GM19395 (cell line): ENCODE measurements around the gene SLC24A3.

Source experiments
- ATAC-seq: cut with Tn5 transposase; IDR thresholded peaks from one replicate; pipeline ENCODE4 v1.9.1; 2021; ENCODE audit warnings: mild to moderate bottlenecking, moderate library complexity; ENCODE audit not compliant: unreplicated experiment

SLC24A3 gene

GRCh38 chr20:19527509-19527908 lies 315.1 kb downstream of the SLC24A3 start:
- ATAC-seq = no peak

DNA sequence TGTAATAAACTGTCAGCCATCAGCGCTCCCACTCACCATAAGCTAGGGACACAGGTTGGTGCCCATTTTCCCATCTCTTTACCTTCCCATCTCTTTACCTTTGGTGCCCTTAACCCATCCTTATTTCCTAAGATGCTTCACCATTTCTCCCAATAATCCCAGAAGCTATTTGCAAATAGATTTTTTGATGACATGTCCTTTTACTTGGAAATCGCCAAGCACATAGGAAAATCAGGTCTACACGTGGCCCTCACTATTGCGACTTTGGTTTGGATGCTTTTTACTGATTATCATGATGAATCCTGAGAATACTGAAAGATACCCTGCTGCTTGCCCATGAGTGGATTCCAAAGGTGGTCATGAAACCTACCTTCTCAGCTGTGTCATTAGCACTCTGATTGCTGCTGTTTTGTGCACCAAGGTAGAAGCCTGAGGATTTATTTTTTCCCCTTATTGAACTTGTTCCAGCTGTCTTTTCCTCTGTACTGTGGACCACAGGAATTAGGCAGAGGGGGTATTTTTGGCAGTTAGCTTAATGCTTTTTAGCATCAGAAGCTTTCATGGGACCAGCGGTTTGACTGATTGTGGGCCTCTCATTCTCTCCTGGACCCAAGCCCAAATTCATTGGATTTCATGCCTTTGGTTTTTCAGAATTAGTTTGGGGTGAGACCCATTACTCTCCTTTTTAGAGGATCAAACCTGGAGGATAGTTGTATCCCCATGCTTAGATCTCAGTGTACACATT lies 316.0 kb downstream of the SLC24A3 start:
- no peak for ATAC-seq

- no peak for ATAC-seq
These were observed 317.6 kb downstream of the SLC24A3 start for GRCh38 chr20:19530006-19530405.

- no peak for ATAC-seq
These were observed 319.0 kb downstream of the SLC24A3 start for GRCh38 chr20:19531446-19531845.

DNA sequence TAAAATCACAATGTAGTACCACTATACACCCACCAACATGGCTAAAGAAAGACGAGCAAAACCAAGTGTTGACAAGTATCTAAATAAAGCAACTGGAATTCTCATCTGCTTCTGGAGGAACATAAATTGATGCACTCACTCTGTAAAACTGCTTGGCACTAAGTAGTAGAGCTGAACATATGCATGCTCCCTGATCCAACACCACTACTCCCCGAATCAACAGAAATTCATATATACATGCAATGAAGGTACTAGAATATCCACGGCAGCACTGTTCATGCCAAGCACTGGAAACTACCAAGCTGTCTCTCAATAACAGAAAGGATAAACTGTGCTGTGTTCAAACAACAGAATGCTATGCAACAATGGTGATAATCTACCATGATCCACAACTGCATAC lies 326.1 kb downstream of the SLC24A3 start:
- ATAC-seq = no peak

DNA sequence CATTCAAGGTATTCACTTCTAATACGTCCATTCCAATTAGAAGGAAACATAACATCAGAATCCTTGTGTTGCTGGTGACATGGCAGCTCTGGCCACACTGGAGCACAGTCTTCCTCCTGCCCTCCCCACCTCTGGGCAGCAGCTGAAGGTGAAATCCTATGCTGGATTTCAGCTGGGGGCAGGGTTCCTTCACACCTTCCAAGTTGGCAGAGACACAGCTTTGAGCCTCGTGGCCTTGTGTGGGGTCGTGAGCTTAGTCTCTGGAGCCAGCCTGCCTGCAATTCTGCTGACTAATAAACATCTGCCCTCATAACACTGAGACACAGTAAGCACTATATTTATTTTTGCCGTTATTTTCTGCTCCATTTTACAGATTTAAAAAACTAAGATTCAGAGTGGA lies 326.7 kb downstream of the SLC24A3 start:
- ATAC-seq = no peak

DNA sequence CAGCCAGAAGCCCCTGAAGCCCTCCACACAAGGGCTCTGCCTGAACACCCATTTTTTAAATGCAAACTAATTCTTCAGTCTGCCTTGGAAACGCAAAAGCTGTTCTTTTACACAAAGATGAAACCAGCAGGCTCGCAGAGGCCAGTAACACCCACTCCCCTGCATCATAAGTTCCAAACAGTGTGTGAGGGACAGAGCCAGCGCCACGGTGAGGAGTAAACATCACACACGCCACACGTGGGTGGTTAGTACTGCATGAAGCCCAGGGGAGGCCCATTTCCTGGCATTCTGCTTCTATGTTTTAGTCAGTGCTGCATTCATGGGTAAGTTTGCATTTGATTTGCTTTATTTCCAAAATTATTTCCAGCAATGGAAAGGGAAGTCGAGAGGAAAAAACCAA lies 327.9 kb downstream of the SLC24A3 start:
- ATAC-seq = no peak

- ATAC-seq = no peak
These were observed 330.7 kb downstream of the SLC24A3 start for GRCh38 chr20:19543101-19543500.

- ATAC-seq = no peak
These were observed 332.2 kb downstream of the SLC24A3 start for GRCh38 chr20:19544684-19545083.

DNA sequence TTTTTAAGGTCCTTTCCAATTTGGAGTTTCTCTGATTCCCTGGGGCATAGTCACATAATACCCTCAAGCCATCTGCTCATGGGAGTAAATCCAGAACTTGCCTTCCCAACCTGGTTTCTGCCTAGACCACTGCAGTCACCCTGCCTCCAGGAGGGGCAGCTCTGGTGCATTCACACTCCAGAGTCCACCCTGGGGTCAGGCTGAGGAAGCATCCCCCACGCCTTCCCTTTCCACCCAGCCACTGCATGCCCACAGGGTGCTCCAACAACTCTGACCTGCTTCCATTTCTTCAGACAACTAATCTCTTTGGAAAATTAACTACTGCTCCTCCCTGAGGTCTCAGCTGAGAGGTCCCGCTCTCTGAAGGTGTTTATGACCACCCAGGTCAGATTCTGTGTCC lies 334.2 kb downstream of the SLC24A3 start:
- no peak for ATAC-seq

GRCh38 chr20:19547547-19547946 lies 335.1 kb downstream of the SLC24A3 start:
- ATAC-seq = no peak

DNA sequence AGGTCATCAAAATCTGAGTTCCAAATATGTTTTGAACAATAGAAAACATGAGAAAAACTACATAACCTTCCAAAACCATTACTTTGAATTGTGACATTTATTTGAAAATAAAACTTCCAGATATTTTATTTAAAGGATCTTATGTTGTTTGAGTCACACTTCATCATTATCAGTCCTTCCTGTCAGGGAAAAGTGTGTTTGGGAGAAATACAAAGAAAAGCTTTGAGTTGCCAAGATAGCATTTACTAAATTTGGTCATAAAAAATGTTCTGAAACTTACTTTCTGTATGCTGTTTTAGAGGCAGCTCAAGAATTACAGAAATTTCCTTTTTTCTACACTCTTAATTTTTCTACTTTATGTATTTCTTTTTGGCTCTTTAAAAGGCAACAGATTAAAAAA lies 337.5 kb downstream of the SLC24A3 start:
- ATAC-seq = no peak

DNA sequence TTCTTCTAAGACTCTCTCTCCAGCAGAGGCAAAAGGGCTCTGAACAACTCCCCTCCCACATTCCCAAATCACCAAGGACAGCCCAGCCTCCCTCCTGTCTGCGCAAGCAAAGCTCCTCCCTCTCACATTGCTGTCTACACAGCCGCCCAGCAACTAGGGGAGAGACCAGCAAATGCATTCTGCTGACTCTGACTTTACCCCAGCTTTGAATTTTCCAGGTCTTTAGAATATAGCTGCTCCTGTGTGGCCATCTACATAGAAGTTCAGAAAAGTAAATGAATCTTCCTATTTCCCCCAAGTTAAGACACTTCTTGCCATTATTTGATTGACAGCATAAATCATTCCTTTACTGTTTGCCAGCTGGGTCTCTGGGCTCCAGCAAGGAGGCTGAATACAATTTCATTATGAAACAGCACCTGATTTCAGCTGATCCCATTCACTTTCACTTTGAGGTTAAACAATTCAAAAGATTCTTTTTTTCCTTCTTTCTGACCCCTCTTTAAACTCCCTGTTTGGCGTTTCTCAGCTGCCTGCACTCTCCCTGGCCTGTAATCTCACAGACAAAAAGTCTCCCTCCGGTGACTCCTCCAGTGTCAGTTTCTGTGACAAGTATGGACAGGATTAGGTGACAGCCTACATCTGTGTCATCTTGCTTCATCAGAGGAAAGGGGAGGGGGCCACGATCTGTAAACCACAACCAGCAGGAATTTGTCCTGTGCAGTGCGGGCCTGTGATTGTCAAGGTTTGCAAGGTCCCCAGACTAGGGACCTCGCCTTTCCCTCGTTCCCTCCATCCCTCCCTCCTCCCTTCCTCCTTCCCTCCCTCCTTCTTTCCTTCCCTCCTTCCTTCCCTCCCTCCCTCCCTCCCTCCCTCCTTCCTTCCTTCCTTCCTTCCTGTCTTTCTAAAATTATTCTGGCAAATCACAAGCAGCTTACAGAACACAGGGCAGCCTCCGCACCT lies 340.1 kb downstream of the SLC24A3 start:
- no peak for ATAC-seq

DNA sequence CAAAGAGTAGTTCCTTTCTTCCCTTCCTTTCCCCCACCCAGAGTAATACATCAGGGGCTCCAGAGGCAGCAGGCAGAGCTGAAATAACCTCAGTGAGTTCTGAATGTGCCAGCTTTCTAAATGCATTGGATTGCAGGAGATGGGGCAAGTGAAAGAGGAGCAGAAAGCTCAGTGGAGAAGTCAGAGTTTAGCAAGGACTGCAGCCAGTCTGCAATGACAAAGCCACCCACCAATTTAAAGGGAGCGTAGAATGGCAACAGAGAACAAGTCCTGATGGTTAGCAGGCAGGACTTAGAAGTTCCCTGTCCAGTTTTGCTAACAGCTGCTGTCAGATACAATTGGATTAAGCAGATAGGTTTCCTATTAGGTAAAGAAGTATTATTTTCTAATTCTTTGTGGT lies 342.2 kb downstream of the SLC24A3 start:
- no peak for ATAC-seq

DNA sequence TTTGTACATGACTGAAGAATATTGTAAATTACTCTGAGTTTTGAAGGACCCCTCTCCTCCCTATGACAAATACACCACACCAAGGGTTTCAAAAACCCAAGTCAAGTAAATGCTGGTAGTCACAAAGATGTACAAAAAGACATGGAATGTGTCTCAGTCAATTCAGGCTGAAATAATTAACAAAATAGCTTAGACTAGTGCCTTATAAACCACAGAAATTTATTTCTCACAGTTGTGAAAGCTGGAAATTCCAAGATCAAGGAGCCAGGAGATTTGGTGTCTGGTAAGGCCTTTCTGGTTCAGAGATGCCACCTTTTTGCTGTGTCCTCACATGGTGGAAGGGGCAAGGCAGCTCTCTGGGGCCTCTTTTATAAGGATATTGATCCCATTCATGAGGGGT lies 343.3 kb downstream of the SLC24A3 start:
- ATAC-seq = no peak

GRCh38 chr20:19557291-19557690 lies 344.8 kb downstream of the SLC24A3 start:
- no peak for ATAC-seq

DNA sequence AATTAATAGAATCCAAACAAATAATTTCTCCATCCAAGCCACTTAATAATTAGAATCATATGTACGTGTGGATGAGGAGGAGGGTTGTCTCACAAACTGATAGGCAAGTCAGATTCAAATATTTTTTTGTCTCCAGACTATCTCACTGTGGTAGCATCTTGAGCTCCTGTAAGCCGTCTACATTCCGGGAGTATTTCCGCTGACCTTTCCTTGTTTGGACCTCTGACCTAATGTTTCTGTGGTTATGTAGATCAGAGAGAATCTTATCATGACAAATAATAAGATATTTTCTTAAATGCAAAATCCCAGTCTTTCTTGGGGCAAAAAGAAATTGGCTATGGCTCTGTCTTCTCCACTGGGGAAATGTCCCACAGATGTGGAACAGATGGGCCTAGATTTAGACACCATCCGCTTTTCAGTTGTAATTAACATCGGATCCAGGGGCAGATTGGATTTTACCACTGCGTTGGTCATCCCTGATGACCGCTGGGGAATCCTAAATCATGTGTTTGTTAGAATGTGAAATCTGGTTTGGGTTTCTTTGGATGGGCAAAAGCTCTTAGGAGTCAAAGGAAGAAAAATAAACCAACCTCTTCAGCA lies 348.5 kb downstream of the SLC24A3 start:
- ATAC-seq = no peak

DNA sequence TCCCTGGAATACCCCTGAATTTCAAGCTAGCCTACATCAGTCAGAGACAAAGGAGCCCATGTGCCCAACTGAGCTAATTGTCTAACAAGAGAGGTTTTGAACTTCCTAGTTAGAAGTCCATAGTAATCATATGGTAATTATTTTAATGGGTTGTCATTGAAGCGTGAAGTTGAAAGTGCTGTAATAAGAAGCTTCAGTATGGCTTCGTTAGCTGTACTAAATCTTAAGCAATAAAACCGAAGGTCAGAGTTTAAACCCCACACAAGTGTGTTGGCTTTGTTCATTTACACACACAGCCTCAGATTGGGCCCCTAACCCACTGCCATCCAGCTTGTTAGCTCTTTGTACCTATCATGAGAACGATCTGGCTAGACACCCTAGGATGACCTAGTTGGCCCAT lies 350.0 kb downstream of the SLC24A3 start:
- no peak for ATAC-seq

GRCh38 chr20:19564261-19564660 lies 351.8 kb downstream of the SLC24A3 start:
- no peak for ATAC-seq

DNA sequence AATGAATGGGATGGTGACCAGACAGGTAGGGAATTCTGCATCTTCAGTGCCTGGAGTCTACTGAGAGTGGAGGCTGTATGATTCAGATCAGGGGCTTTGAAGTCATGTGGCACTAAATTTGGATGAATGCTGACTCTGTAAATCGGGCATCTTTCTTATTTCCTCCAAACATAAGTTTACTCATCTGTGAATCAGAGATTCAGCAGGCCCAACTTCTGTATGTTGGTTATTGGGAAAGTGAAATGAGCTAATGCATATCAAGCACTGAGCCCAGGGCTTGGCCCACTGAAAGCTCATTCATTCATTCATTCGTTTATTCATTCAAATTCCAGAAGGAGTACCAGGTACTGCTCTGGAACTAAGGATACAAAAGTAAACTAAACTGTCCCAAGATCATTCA lies 353.3 kb downstream of the SLC24A3 start:
- no peak for ATAC-seq

DNA sequence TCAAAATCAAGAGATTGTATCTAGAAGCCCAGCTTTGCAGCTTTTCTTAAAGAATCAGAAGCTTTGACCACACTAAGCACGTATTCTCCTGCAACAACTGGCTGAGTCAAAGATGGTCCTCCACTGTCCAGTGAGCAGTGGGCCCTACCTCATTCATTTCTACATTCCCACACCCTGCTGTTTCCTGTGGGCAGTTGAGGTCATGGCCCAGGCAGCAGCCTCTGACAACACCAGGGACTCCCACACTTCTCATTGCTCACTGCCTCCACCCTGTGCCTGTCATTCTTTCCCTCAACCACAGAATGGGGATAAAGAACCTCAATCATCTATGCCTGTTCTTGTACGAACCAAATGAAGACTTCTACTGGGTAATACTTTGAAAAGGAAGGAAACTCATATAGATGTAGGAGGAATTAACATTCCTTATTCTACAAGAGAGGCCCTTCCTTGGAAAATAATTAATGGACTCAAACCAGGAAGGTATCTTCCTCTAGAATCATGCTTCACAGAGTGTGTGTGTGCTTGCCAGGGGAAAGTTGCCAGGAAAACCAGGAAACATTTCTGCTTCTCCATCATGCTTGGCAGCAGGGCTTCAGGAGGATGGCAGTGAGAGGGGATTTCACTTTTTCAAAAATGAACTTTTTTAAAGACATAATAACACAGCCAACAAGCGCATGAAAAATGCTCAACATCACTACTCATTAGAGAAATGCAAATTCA lies 353.9 kb downstream of the SLC24A3 start:
- ATAC-seq = no peak
